ENCODE measurements around the gene ATAD1. TPM values are rescaled to one million over a fixed set of nuclear protein-coding genes. Genes with fewer than 3 reads are reported as not detected.

Gene ATAD1
- total and polyA plus RNA-seq, 2 of the 4 experiments (the other 2 are of a cell fraction): 12.7 to 21.9 TPM

DNA sequence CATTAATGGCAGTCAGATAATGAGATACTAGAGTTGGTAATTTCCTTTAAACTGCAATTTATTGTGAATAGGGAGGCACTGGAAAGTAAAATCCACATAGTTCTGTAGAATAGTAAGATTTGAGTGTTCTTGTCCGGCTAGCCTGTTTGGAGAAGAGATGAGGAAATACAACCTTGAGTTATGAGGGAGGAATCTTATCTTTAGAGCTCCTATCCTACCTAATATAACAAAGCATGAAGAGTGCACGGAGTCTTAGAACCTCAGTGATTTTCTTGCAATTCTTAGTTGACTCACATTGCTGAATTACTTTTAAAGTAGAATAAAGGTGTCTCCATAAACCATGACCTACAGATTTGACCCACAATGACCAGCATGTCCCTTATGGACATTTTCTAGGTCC is 73.4 kb downstream of the ATAD1 start:
- no peak overlapping the region for H3K18ac ChIP-seq (ENCODE audit: low read depth, low read length)
- intact Hi-C loops (cut with micrococcal nuclease) (no loop called here), dilution Hi-C loops (cut with HindIII; ENCODE audit: low sequenced_read_pairs, unreplicated experiment) (no loop called here), in situ Hi-C loops (cut with MboI; ENCODE audit: low sequenced_read_pairs) (no loop called here)
- ATAC-seq (ENCODE audit: low read depth) (no peak), DNase-seq (no peak)
- no peak overlapping the region for H2BK20ac ChIP-seq (ENCODE audit: low read depth, low read length)
- no peak overlapping the region for H4K8ac ChIP-seq (ENCODE audit: low read depth in 2 of 2, low read length in 2 of 2)
- no peaks in the 10 kb centered on the region for H3K27me3 ChIP-seq (ENCODE audit: control insufficient read depth, insufficient read depth, low read length)
- H2AK9ac ChIP-seq (replicated peaks; ENCODE audit: low read depth, low read length, poor library complexity): no peak overlapping the region
- H2BK120ac ChIP-seq (ENCODE audit: low read depth, low read length): no peak overlapping the region
- no peaks in the 10 kb centered on the region for H3K4me1 ChIP-seq (ENCODE audit: control insufficient read depth, insufficient read depth, low read length)
- no peak overlapping the region for H3K14ac ChIP-seq (replicated peaks; ENCODE audit: low read depth, low read length)
- peaks cover 21% of the 10 kb centered on the region for H3K36me3 ChIP-seq (ENCODE audit: control insufficient read depth, insufficient read depth, low read length)
- H4K91ac ChIP-seq (ENCODE audit: insufficient read depth, low read depth, low read length): no peak overlapping the region
- H2AFZ ChIP-seq (replicated peaks; ENCODE audit: low read length, poor library complexity): no peak overlapping the region
- no peaks in the 10 kb centered on the region for H3K9me1 ChIP-seq (ENCODE audit: insufficient read depth, low read length)
- H3K56ac ChIP-seq (ENCODE audit: extremely low read depth, insufficient read depth, low read length): no peak overlapping the region
- H4K5ac ChIP-seq (ENCODE audit: low read depth, low read length): no peak overlapping the region
- H3K23ac ChIP-seq (ENCODE audit: low read depth, low read length): no peak overlapping the region
- WGBS, 2 experiments (ENCODE audit: extremely low coverage in 2 of 2, insufficient read length in 1 of 2): no CpG with 5 or more reads among the region's 2 CpGs
- BruUV-seq (replicated peaks): no TSS peak
- H2BK5ac ChIP-seq (ENCODE audit: low read depth, low read length, poor library complexity, severe bottlenecking): no peak overlapping the region
- TF ChIP-seq MAFK (IDR thresholded peaks at IDR 0.05; ENCODE audit: low read depth, low read length) (no peak), RFX5 (IDR thresholded peaks at IDR 0.05; ENCODE audit: low read depth, low read length) (no peak), MAZ (IDR thresholded peaks at IDR 0.05; ENCODE audit: borderline replicate concordance, low read depth, low read length) (no peak), RAD21 (IDR thresholded peaks at IDR 0.05; ENCODE audit: low read length) (no peak), SMC3 (IDR thresholded peaks at IDR 0.05; ENCODE audit: low read depth, low read length) (no peak), POLR2A (IDR thresholded peaks at IDR 0.05; ENCODE audit: low read depth, low read length) (no peak), CTCF (conservative IDR thresholded peaks at IDR 0.05; ENCODE audit: low read depth, low read length) (no peak), NFE2L2 (IDR thresholded peaks at IDR 0.05; ENCODE audit: low read depth, low read length) (no peak), RCOR1 (IDR thresholded peaks at IDR 0.05; ENCODE audit: insufficient replicate concordance, low read length) (no peak), MXI1 (IDR thresholded peaks at IDR 0.05; ENCODE audit: borderline replicate concordance, low read depth, low read length) (no peak)
- TF ChIP-seq, protein P1, sequence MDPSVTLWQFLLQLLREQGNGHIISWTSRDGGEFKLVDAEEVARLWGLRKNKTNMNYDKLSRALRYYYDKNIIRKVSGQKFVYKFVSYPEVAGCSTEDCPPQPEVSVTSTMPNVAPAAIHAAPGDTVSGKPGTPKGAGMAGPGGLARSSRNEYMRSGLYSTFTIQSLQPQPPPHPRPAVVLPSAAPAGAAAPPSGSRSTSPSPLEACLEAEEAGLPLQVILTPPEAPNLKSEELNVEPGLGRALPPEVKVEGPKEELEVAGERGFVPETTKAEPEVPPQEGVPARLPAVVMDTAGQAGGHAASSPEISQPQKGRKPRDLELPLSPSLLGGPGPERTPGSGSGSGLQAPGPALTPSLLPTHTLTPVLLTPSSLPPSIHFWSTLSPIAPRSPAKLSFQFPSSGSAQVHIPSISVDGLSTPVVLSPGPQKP (IDR thresholded peaks at IDR 0.05; ENCODE audit: borderline replicate concordance, low read depth, low read length): no peak
- H4K20me1 ChIP-seq (ENCODE audit: insufficient read depth, low read length): no peaks in the 10 kb centered on the region
- ChIA-PET CTCF (interaction anchor here (0.6 kb wide), 1 partner anchor 1385 kb away, joined by 4 read pairs; no protein-coding TSS in a partner anchor), POLR2A (ENCODE audit: unreplicated experiment) (no interaction called here)
- no peaks in the 10 kb centered on the region for H3K9me3 ChIP-seq (ENCODE audit: control insufficient read depth, insufficient read depth, low read length)
- H3K4me3 ChIP-seq (ENCODE audit: insufficient read depth, low read depth, low read length): no peak overlapping the region
- H3K9ac ChIP-seq (ENCODE audit: low read depth, low read length): no peak overlapping the region
- no peak overlapping the region for H2BK15ac ChIP-seq (ENCODE audit: low read depth, low read length)
- no peaks in the 10 kb centered on the region; a peak in 1 of 4 replicates for H3K79me1 ChIP-seq (ENCODE audit: low read depth in 1 of 2, low read length in 2 of 2)
- H3K4me2 ChIP-seq (ENCODE audit: low read depth, low read length): no peak overlapping the region
- H2AK5ac ChIP-seq (ENCODE audit: low read depth, low read length): no peak overlapping the region
- H3K4ac ChIP-seq (ENCODE audit: low read depth, low read length): no peak overlapping the region
- no peak overlapping the region for H3K27ac ChIP-seq (ENCODE audit: insufficient read depth, low read length)

Data from IMR-90 (cell line).